H54 (cell line): ENCODE data around the gene TBCD.
"Not testable (repeated sequence)": the region's sequence is repeated elsewhere in the genome, so short reads cannot be mapped to it uniquely, and the experiment has no call there.

Source experiments
- DNase-seq: peaks from one replicate; pipeline ENCODE4 v3.0.0; 2011; ENCODE audit warnings: low spot score, mixed read lengths; ENCODE audit not compliant: insufficient read length
- FAIRE-seq: peaks from 3 replicates; lab custom pipeline; 2011; peaks lifted over from hg19 to GRCh38; lab: Jason Lieb, UNC
- POLR2A ChIP-seq: IDR thresholded peaks from 2 replicates; pipeline ENCODE4 v1.6.1; 2011; ENCODE audit warnings: low read depth, mild to moderate bottlenecking, low read length

TBCD gene

DNA sequence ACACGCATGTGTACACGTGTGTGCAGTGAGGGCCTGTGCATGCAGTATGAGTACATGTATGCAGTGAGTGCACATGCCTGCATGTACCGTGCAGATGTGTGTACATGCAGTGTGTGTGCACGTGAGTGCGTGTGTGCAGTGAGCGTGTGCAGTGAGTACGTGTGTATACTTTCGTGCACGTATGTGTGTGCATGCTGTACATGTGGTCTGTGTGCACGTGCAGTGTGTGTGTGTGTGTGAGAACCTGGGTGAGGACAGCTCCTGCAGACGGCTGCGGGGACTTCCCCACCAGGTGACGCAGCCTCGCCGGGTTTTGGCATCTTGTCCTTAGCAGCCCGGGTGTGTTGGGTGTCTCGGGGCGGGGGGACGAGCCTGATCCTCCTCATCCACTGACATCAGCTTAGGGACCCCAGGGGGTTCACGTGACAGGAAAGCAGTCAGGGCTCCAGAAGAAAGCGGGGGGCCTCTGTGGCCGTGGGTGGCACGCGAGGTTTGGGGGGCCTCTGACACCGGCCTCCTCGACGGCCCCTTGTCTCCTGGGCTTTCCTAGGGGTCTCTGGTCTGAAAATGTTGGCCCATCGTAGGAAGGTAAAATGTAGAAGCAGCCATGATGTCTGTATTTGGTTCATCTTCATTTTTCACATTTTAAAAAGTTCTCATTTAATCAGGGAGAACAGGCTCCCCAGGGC is 207.5 kb downstream of the TBCD start:
- TF ChIP-seq POLR2A: no peak
- DNase-seq (no peak), FAIRE-seq (no peak)

- FAIRE-seq: no peak
- no peak for DNase-seq
- TF ChIP-seq POLR2A: no peak
Observed at GRCh38 chr17:82959990-82960418, 208.1 kb downstream of the TBCD start.

DNA sequence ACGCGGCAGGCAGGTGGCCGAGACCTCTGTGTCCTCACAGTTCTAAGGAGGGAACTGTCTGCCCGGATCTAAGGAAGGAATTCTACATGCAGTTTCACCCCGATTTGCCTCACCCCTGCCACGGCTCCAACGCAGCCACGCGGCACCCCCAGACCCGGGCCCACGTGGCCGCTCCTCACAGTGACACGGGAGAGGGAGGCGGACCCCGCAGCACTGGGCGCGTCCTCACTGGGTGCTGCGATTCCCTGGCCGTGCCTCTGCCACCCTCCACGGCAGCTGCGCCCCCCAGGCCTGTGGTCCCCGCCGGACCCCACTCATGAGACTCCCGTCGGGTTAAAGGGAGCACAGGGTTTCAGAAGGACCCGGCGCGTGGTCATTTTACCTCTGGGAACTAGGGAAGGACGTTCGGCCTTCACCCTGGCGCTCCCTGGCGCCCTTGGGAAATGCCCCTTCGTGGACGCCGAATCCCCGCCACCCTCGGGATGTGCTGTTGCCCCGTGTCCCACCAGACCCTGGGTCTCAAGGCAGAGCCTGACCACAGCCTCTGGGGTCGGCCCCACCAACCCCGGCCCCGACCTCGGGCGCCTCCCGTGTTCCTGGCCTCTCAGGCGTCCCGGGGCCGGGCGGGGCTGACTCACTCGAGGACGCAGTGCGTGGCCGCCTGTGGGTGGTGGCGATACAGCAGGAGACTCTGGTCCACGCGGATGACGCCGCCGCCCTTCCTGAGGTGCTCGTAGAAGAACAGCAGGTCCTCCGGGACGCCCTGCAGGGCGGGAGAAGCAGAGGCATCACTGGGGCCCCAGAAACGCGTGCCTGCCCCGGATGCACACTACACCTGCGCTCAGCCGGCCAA is 208.8 kb downstream of the TBCD start:
- DNase-seq: no peak
- TF ChIP-seq POLR2A: no peak
- no peak for FAIRE-seq

DNA sequence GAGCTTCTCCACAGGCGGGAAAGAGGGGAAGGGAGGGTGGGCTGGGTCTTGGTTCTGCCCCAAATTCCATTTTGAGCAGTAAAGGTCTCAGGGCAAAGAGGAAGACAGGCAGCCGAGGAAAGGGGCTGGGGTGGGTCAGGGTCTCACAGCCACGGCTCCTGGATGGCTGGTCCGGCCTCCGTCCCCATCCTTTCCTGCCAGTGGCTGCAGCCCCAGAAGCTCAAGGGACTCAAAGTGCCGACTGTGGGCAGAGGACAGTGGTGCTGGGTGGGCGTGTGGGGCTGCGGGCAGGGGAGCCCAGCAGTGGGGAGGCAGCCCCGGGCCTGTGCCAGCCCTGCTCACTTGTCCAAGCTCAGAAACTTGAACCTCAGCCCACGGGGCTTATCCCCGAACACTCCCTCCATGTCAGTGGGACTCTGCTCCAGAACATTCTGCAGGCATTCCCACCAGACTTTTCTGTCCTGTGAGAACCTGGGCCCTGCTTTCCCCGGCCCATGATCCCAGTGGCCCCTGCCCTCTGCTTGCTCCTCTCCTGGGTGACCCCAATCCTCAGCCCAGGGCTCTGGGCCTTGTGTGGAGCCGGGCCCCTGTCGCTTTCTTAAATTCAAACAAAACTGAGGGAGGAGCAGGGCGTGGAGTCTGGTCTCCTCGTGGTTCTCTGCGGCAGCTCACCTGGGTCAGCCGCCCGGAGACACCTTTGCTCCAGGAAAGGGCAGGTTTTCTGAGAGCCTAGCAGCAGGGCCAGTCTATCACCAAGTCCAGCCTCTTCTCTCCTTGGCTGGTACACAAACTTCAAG is 209.7 kb downstream of the TBCD start:
- DNase-seq (no peak), FAIRE-seq (no peak)
- TF ChIP-seq POLR2A: no peak

- DNase-seq (peak; percentile 18), FAIRE-seq (no peak)
Observed at GRCh38 chr17:82962163-82962720, 210.4 kb downstream of the TBCD start.

DNA sequence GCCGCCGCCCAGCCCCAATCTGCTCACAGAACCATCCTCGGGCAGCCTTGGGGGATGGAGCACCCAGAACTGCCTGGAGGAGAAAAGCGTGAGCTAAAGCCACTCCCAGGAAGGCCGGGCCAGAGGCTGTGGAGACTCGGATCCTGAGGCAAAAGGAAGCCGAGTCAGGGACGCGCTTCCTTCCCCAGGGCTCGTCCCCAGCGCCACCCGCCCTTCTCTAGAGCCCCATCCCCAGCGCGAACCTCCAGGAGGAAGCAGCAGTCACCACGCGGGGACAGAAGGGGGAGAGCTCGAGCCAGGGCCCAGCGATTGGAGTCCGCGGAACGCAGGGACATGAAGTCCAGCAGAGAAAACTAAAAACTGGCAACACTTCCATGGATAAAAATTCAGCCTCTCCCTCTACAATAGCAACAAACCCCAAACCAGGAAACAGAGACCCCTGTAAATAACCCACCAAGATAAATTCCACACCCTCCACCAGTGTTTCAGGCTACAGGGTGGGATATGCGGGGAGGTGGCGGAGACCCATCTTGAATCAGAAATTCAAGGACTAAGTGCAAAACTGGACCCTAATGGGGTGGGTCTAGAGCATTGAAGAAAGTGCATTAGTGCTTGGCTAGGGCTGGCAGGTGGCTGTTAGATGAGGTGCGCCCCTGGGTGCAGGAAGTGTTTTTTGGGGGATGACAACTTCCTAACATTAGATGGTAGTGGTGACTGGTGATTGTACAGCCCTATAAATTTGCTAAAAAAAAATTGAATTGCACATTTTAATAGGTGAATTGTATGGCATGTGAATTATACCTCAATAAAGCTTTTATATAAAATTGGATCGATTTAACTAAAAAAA is 211.5 kb downstream of the TBCD start:
- no peak for DNase-seq

More at GRCh38 chr17:82962163-82962720, 210.4 kb downstream of the TBCD start:
- TF ChIP-seq POLR2A: no peak

DNA sequence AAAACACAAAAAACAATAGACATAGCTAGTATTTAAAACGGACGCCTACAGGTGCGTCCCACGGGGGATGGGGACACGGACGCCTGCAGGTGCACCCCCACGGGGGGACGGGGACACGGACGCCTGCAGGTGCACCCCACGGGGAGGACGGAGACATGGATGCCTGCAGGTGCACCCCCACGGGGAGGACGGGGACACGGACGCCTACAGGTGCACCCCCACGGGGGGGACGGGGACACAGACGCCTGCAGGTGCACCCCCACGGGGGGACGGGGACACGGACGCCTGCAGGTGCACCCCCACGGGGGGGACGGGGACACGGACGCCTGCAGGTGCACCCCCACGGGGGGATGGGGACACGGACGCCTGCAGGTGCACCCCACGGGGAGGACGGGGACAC is 212.6 kb downstream of the TBCD start:
- FAIRE-seq: not testable (repeated sequence)

More for the DNA sequence above, 211.5 kb downstream of the TBCD start:
- FAIRE-seq: no peak
- TF ChIP-seq POLR2A: no peak

DNA sequence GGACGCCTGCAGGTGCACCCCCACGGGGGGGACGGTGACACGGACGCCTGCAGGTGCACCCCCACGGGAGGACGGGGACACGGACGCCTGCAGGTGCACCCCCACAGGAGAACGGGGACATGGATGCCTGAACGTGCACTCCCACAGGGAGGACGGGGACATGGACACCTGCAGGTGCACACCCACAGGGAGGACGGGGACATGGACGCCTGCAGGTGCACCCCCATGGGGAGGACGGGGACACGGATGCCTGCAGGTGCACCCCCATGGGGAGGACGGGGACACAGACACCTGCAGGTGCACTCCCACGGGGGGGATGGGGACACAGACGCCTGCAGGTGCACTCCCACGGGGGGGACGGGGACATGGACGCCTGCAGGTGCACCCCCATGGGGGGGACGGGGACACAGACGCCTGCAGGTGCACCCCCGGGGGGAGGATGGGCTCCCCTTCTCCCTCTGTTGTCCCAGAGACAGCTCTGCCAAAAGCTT is 213.0 kb downstream of the TBCD start:
- no peak for FAIRE-seq
- DNase-seq: no peak
- TF ChIP-seq POLR2A: no peak

More for the DNA sequence above, 212.6 kb downstream of the TBCD start:
- not testable (repeated sequence) for DNase-seq

DNA sequence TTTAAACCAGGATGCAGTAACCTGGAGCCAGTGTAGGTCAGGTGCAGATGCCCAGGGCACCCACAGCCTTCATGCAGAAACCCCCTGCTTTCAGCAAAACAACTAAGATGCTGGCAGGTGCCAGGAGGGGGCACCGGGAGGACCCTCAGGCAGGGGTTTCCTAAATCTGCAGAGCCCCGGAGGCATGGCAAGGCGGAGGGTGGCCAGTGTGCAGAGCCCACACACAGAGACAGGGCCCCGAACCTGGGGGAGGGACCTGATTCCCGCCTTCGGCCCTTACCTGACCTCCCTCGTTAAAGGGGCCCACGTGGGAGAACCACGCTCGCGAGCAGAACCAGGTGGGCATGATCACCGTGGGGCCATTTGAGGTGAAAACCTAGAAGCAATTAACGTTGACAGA is 213.5 kb downstream of the TBCD start:
- FAIRE-seq (no peak), DNase-seq (no peak)
- TF ChIP-seq POLR2A: no peak

- DNase-seq (no peak), FAIRE-seq (no peak)
- TF ChIP-seq POLR2A: no peak
Observed at GRCh38 chr17:82966415-82966814, 214.6 kb downstream of the TBCD start.

DNA sequence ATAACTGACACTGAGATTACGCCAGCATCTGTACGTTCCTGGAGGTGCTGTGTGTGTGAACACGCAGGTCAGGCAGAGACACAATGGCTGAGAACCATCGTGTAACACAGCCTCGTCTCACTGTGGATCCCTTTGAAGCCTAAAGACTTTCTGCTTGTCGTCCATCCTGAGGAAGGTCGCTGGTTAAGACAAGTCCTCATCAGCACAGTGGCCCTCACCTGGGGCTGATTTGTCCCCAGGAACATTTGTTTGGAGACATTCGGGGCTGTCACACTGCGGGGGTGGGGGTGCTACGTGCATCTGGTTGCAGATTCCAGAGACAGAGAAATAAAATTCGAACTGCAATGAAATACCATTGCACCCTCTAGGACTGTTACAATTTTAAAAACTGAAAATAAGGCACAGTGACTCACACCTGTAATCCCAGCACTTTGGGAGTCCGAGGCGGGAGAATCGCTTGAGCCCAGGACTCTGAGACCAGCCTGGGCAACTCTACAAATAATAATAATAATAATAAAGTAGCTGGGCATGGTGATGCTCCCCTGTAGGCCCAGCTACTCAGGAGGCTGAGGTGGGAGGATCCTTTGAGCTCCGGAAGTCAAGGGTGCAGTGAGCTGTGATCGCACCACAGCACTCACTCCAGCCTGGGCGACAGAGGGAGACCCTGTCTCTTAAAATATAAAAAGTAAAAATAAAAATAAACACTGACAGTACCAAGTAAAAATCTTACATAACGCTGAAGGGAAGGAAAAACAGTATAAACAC is 215.6 kb downstream of the TBCD start:
- DNase-seq (no peak), FAIRE-seq (no peak)
- TF ChIP-seq POLR2A: no peak

- FAIRE-seq, DNase-seq: not testable (repeated sequence)
Observed at GRCh38 chr17:82968033-82968841, 216.4 kb downstream of the TBCD start.
